ENCODE data around the gene ERCC8.

DNA sequence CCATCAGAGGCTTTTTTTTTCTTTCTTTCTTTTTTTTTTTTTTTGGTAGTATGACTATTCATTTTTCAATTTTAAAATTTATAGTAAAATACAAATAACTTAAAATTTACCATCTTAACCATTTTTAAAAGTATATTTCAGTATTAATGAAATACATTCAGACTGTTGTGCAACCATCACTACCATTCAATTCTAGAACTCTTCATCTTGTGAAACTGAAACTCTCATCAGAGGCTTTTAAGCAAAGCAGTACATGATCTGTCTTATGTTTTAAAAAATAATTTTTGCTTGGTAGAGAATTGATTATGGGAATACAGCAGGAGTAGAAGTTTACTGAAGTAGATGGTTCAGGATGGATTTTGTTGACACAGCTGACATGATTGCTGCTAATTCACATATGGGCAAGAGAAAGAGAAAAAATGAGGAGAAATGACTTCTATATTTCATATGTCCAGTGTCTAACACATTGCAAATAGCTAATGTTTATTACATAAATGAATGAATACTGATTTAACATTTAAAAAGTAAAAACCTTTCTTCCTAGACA is 114.2 kb downstream of the ERCC8 start:
- TF ChIP-seq ZNF777 (tag by site-specific recombination; IDR thresholded peaks at IDR 0.05; ENCODE audit: borderline replicate concordance): no peak
- no peak for TF ChIP-seq SP2 (tag by site-specific recombination; IDR thresholded peaks at IDR 0.05)
- no peak for TF ChIP-seq ZNF747 (tag by site-specific recombination; IDR thresholded peaks at IDR 0.05)
- no peak for TF ChIP-seq ZNF146 (tag by site-specific recombination; IDR thresholded peaks at IDR 0.05)
- TF ChIP-seq, protein P1, sequence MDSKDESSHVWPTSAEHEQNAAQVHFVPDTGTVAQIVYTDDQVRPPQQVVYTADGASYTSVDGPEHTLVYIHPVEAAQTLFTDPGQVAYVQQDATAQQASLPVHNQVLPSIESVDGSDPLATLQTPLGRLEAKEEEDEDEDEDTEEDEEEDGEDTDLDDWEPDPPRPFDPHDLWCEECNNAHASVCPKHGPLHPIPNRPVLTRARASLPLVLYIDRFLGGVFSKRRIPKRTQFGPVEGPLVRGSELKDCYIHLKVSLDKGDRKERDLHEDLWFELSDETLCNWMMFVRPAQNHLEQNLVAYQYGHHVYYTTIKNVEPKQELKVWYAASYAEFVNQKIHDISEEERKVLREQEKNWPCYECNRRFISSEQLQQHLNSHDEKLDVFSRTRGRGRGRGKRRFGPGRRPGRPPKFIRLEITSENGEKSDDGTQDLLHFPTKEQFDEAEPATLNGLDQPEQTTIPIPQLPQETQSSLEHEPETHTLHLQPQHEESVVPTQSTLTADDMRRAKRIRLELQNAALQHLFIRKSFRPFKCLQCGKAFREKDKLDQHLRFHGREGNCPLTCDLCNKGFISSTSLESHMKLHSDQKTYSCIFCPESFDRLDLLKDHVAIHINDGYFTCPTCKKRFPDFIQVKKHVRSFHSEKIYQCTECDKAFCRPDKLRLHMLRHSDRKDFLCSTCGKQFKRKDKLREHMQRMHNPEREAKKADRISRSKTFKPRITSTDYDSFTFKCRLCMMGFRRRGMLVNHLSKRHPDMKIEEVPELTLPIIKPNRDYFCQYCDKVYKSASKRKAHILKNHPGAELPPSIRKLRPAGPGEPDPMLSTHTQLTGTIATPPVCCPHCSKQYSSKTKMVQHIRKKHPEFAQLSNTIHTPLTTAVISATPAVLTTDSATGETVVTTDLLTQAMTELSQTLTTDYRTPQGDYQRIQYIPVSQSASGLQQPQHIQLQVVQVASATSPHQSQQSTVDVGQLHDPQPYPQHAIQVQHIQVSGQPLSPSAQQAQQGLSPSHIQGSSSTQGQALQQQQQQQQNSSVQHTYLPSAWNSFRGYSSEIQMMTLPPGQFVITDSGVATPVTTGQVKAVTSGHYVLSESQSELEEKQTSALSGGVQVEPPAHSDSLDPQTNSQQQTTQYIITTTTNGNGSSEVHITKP (tag by site-specific recombination; IDR thresholded peaks at IDR 0.05): no peak
- TF ChIP-seq, protein P2, sequence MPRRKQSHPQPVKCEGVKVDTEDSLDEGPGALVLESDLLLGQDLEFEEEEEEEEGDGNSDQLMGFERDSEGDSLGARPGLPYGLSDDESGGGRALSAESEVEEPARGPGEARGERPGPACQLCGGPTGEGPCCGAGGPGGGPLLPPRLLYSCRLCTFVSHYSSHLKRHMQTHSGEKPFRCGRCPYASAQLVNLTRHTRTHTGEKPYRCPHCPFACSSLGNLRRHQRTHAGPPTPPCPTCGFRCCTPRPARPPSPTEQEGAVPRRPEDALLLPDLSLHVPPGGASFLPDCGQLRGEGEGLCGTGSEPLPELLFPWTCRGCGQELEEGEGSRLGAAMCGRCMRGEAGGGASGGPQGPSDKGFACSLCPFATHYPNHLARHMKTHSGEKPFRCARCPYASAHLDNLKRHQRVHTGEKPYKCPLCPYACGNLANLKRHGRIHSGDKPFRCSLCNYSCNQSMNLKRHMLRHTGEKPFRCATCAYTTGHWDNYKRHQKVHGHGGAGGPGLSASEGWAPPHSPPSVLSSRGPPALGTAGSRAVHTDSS (tag by site-specific recombination; IDR thresholded peaks at IDR 0.05): no peak
